MM.1S (cell line): ENCODE results near the gene TMEM170A.

ENCODE experiments used
- DNase-seq: peaks from one replicate; pipeline ENCODE4 v3.0.0-alpha.2; 2015
- H2AFZ ChIP-seq: fragments of 300-600 bp; sonication (generic); 2 replicates; pipeline ENCODE4 v1.6.0; 2016; ENCODE audit warnings: antibody characterized with exemption, low read length
- H3F3A ChIP-seq: fragments of 300-600 bp; sonication (generic); 2 replicates; pipeline ENCODE4 v1.6.1; 2016; ENCODE audit warnings: mild to moderate bottlenecking, antibody characterized with exemption, low read length, moderate library complexity, mixed read lengths; ENCODE audit not compliant: insufficient read depth
- H3K27ac ChIP-seq: fragments of 300-600 bp; sonication (generic); 2 replicates; pipeline ENCODE4 v1.5.1; 2016; ENCODE audit warnings: mild to moderate bottlenecking, low read length
- H3K27me3 ChIP-seq: fragments of 300-600 bp; sonication (generic); replicated peaks from 2 replicates; pipeline ENCODE4 v1.6.0; 2016; ENCODE audit warnings: low read length; ENCODE audit not compliant: insufficient read depth
- H3K36me3 ChIP-seq: fragments of 300-600 bp; sonication (generic); replicated peaks from 2 replicates; pipeline ENCODE4 v1.6.1; 2016; ENCODE audit warnings: mild to moderate bottlenecking, low read length, mixed read lengths; ENCODE audit not compliant: insufficient read depth
- H3K4me1 ChIP-seq: fragments of 300-600 bp; sonication (generic); 2 replicates; pipeline ENCODE4 v1.6.1; 2016; ENCODE audit warnings: low read length, mixed read lengths
- H3K4me2 ChIP-seq: fragments of 300-600 bp; sonication (generic); 2 replicates; pipeline ENCODE4 v1.6.0; 2016; ENCODE audit warnings: low read depth, low read length
- H3K4me3 ChIP-seq: fragments of 300-600 bp; sonication (generic); 2 replicates; pipeline ENCODE4 v1.5.1; 2016; ENCODE audit warnings: low read length, mixed read lengths
- H3K79me2 ChIP-seq: fragments of 300-600 bp; sonication (generic); 2 replicates; pipeline ENCODE4 v1.6.1; 2016; ENCODE audit warnings: mixed run types, low read length, mixed read lengths
- H3K9ac ChIP-seq: fragments of 300-600 bp; sonication (generic); 2 replicates; pipeline ENCODE4 v1.6.1; 2016; ENCODE audit warnings: low read length, mixed read lengths
- H3K9me2 ChIP-seq: fragments of 300-600 bp; sonication (generic); replicated peaks from 2 replicates; pipeline ENCODE4 v1.6.1; 2016; ENCODE audit warnings: mild to moderate bottlenecking, low read length, mixed read lengths; ENCODE audit not compliant: insufficient read depth
- H3K9me3 ChIP-seq: fragments of 300-600 bp; sonication (generic); replicated peaks from 2 replicates; pipeline ENCODE4 v1.6.1; 2016; ENCODE audit warnings: mild to moderate bottlenecking, low read length, mixed read lengths; ENCODE audit not compliant: insufficient read depth
- H4K20me1 ChIP-seq: fragments of 300-600 bp; sonication (generic); 2 replicates; pipeline ENCODE4 v1.6.1; 2016; ENCODE audit warnings: mild to moderate bottlenecking, low read length, moderate library complexity, mixed read lengths; ENCODE audit not compliant: insufficient read depth
- EZH2 ChIP-seq: fragments of 300-600 bp; sonication (generic); optimal IDR thresholded peaks from 2 replicates; pipeline ENCODE3; 2017; ENCODE audit warnings: low read depth, mild to moderate bottlenecking, antibody characterized with exemption, low read length, mixed read lengths
- EZH2phosphoT487 ChIP-seq: fragments of 300-600 bp; sonication (generic); IDR thresholded peaks from 2 replicates; pipeline ENCODE4 v1.6.1; 2018; ENCODE audit warnings: antibody characterized with exemption, low read length
- TF ChIP-seq, protein P1 (sequence below): fragments of 300-600 bp; sonication (generic); IDR thresholded peaks from 2 replicates; pipeline ENCODE4 v1.5.1; 2016; ENCODE audit warnings: antibody characterized with exemption, low read length, mixed read lengths

The TMEM170A gene

DNA sequence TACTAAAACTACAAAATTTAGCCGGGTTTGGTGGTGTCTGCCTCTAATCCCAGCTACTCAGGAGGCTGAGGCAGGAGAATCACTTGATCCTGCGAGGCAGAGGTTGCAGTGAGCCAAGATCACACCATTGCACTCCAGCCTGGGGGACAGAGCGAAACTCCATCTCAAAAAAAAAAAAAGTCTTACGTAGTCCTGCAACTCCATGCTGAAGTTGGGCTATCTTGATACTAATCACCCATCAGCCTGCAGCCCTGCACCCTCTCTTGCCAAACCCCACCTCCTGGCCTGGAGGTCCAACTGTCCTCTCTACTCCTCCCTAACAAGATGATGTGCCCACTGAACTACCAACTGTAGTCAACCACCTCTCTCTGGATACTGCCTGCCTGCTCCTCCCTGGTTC lies 4.8 kb downstream of the TMEM170A start:
- H3K27me3 ChIP-seq: no peaks in the 10 kb centered on the region
- H3K9me3 ChIP-seq: no peaks in the 10 kb centered on the region
- no peaks in the 10 kb centered on the region for H4K20me1 ChIP-seq
- H2AFZ ChIP-seq: no peak overlapping the region
- no peak overlapping the region for H3K4me3 ChIP-seq
- TF ChIP-seq EZH2phosphoT487: no peak
- no peak for TF ChIP-seq EZH2
- TF ChIP-seq, protein P1, sequence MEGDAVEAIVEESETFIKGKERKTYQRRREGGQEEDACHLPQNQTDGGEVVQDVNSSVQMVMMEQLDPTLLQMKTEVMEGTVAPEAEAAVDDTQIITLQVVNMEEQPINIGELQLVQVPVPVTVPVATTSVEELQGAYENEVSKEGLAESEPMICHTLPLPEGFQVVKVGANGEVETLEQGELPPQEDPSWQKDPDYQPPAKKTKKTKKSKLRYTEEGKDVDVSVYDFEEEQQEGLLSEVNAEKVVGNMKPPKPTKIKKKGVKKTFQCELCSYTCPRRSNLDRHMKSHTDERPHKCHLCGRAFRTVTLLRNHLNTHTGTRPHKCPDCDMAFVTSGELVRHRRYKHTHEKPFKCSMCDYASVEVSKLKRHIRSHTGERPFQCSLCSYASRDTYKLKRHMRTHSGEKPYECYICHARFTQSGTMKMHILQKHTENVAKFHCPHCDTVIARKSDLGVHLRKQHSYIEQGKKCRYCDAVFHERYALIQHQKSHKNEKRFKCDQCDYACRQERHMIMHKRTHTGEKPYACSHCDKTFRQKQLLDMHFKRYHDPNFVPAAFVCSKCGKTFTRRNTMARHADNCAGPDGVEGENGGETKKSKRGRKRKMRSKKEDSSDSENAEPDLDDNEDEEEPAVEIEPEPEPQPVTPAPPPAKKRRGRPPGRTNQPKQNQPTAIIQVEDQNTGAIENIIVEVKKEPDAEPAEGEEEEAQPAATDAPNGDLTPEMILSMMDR: no peak
- H3K4me2 ChIP-seq: no peak overlapping the region
- no peak overlapping the region for H3K27ac ChIP-seq
- H3K79me2 ChIP-seq: peaks cover 74% of the 10 kb centered on the region
- H3K9me2 ChIP-seq: no peaks in the 10 kb centered on the region
- DNase-seq: no peak
- no peak overlapping the region for H3K9ac ChIP-seq
- H3F3A ChIP-seq: no peaks in the 10 kb centered on the region
- no peaks in the 10 kb centered on the region for H3K4me1 ChIP-seq
- H3K36me3 ChIP-seq: no peaks in the 10 kb centered on the region

DNA sequence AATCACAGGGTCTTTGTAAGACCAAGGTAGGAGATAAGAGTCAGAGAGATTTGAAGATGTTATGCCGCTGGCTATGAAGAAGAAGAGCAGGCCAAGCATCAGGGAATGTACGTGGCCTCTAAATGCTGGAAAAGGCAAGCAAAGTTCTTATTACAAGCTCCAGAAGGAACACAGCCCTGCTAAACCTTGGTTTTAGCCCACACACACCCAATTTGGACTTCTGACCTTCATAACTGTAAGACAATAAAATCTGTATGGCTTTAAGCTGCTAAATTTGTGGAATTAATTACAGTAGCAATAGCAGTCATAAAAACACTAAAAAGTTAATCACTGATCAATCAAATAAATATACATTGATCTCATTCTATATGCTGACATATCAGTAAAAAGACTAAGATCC lies 6.0 kb downstream of the TMEM170A start:
- Histone ChIP-seq H3K4me1 (no peaks in the 10 kb centered on the region), H3K9me2 (no peaks in the 10 kb centered on the region), H3K79me2 (peaks cover 78% of the 10 kb centered on the region), H3K36me3 (no peaks in the 10 kb centered on the region), H3K4me2 (no peak overlapping the region), H3F3A (no peaks in the 10 kb centered on the region), H3K9ac (no peak overlapping the region), H3K27ac (no peak overlapping the region), H2AFZ (no peak overlapping the region), H3K4me3 (no peak overlapping the region), H3K9me3 (no peaks in the 10 kb centered on the region), H3K27me3 (no peaks in the 10 kb centered on the region), H4K20me1 (no peaks in the 10 kb centered on the region)
- TF ChIP-seq EZH2 (no peak), EZH2phosphoT487 (no peak)
- TF ChIP-seq, protein P1: no peak
- DNase-seq: no peak

DNA sequence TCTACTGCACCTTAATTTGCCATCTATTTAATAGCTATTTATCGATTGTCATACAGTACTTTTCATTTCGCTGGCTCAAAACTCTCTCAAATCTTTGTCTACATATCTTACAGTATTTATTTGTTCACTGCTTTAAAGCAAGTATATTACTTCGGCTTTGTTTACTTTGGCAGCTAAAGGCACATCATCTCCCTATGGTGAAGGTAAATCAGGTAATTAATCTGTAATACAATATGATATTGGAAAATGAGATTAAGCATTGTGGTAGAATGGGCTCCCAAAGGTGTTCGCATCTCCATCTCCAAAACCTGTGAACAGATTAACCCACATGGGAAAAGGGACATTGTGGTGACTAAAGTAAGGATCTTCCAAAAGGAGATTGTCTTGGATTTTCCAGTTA lies 6.5 kb downstream of the TMEM170A start:
- H3F3A ChIP-seq: no peaks in the 10 kb centered on the region
- no peak overlapping the region for H2AFZ ChIP-seq
- no peaks in the 10 kb centered on the region for H3K9me3 ChIP-seq
- no peak overlapping the region for H3K27ac ChIP-seq
- TF ChIP-seq EZH2phosphoT487: no peak
- TF ChIP-seq, protein P1: no peak
- no peaks in the 10 kb centered on the region for H3K36me3 ChIP-seq
- H3K27me3 ChIP-seq: no peaks in the 10 kb centered on the region
- H3K9ac ChIP-seq: no peak overlapping the region
- no peak overlapping the region for H3K4me2 ChIP-seq
- H3K4me3 ChIP-seq: no peak overlapping the region
- no peaks in the 10 kb centered on the region for H3K4me1 ChIP-seq
- no peaks in the 10 kb centered on the region for H3K9me2 ChIP-seq
- H3K79me2 ChIP-seq: peaks cover 78% of the 10 kb centered on the region
- DNase-seq: no peak
- no peaks in the 10 kb centered on the region for H4K20me1 ChIP-seq
